Tibial nerve (tissue), 4 donors: ENCODE data around the gene LARP6. TPM values are rescaled to one million over a fixed set of nuclear protein-coding genes. Genes with fewer than 3 reads are reported as not detected.

Source experiments
- DNase-seq, 2 donors: peaks; one replicate each; pipeline ENCODE4 v3.0.0-alpha.2; 2019; ENCODE audit warnings: low spot score in 2 of 2
- H3K27ac ChIP-seq, 4 donors: fragments of 200-600 bp; sonication (generic) in 3 of 4; one replicate each; pipeline ENCODE4 v1.5.1; 2017 to 2019; ENCODE audit warnings: mild to moderate bottlenecking in 1 of 4
- H3K27me3 ChIP-seq, 2 donors: fragments of 200-600 bp; sonication (generic) in 1 of 2; one replicate each; pipeline versions ENCODE4 v1.5.1 to v1.6.0; 2017 to 2019
- H3K36me3 ChIP-seq, 3 donors: fragments of 200-600 bp; sonication (generic); one replicate each; pipeline ENCODE4 v1.5.1; 2018 to 2019
- H3K4me1 ChIP-seq, 4 donors: fragments of 200-600 bp; sonication (generic) in 3 of 4; one replicate each; pipeline ENCODE4 v1.5.1; 2017 to 2019
- H3K4me3 ChIP-seq, 4 donors: fragments of 200-600 bp; sonication (generic) in 3 of 4; one replicate each; pipeline ENCODE4 v1.5.1; 2017 to 2019; ENCODE audit warnings: mild to moderate bottlenecking in 1 of 4, moderate library complexity in 1 of 4
- H3K9me3 ChIP-seq, 4 donors: fragments of 200-600 bp; sonication (generic) in 3 of 4; one replicate each; pipeline ENCODE4 v1.5.1; 2017 to 2019
- EP300 ChIP-seq, 2 donors: sonication (generic); formaldehyde crosslinking; IDR thresholded peaks; one replicate each; pipeline ENCODE4 v1.6.1; 2017; ENCODE audit warnings: antibody characterized with exemption in 2 of 2, mild to moderate bottlenecking in 1 of 2
- POLR2A ChIP-seq, 2 donors: fragments of 450-650 bp; IDR thresholded peaks; one replicate each; pipeline ENCODE4 v1.6.1; 2017; ENCODE audit warnings: antibody characterized with exemption in 2 of 2, mild to moderate bottlenecking in 2 of 2, moderate library complexity in 2 of 2
- WGBS, 2 donors: methylation state at CpG; one replicate each; pipeline ENCODE4 v1.1.5; 2018; 5-methylcytosine and 5-hydroxymethylcytosine counted together
- total RNA-seq, 4 donors: library from RNA; depleted of rRNA; stranded (reverse); fragments of >200 nt; gene quantifications; one replicate each; pipeline ENCODE4 v1.1.0, GENCODE V29; 2016
- TF ChIP-seq, protein P1 (sequence below), 5 experiments: fragments of 200-600 bp in 3 of 5; fragments of 450-650 bp in 2 of 5; sonication (generic) in 3 of 5; IDR thresholded peaks; one replicate each; pipeline ENCODE4 v1.5.1; 2016 to 2019; ENCODE audit warnings: antibody characterized with exemption in 5 of 5, mild to moderate bottlenecking in 3 of 5, moderate library complexity in 2 of 5

LARP6 gene
- total RNA-seq, 4 donors from 2014 or later = 29.9 to 86.3 (median 54.8) TPM

DNA sequence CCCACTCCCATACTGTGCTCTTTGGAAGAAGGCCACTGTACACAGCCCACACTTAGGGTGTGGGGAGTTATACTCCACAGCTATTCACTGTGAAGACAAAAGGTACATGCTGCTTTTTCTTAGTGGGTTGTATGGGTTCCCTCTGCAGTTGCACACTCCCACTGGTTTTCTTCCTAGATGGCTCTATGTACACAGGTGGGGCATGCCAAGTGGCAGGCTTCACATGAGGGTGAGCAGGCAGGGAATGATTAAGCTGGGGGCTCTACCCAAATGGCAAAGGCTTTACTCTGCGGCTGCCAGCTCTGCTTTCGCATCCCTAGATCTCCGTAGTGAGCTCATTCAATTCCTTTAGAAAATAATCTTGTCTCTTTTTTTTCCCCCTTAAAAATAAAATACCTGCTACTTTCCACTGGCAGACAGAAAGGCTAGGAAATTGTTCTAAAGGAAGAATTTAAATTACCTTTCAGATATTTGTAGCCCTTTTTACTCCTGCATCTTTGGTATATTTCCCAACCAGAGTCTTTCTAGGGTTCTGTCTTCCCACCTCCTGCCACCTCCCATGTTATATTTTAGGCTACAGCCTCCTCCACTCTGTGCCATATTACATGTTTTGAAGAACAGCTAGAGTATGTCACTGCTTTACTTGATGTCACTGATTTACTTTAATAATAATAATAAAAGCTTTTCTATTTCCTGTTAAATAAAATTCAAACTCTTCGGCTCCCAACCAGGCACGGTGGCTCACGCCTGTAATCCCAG, 8.2 kb downstream of the LARP6 start:
- Histone ChIP-seq H3K4me1 (peaks cover 0 to 10% (median 0%) of the 10 kb centered on the region in 4 donors), H3K4me3 (no peak overlapping the region), H3K27me3 (no peaks in the 10 kb centered on the region), H3K36me3 (peaks cover 0 to 9% (median 0%) of the 10 kb centered on the region in 3 donors), H3K9me3 (no peaks in the 10 kb centered on the region), H3K27ac (no peak overlapping the region)
- no peak for DNase-seq
- TF ChIP-seq, protein P1, sequence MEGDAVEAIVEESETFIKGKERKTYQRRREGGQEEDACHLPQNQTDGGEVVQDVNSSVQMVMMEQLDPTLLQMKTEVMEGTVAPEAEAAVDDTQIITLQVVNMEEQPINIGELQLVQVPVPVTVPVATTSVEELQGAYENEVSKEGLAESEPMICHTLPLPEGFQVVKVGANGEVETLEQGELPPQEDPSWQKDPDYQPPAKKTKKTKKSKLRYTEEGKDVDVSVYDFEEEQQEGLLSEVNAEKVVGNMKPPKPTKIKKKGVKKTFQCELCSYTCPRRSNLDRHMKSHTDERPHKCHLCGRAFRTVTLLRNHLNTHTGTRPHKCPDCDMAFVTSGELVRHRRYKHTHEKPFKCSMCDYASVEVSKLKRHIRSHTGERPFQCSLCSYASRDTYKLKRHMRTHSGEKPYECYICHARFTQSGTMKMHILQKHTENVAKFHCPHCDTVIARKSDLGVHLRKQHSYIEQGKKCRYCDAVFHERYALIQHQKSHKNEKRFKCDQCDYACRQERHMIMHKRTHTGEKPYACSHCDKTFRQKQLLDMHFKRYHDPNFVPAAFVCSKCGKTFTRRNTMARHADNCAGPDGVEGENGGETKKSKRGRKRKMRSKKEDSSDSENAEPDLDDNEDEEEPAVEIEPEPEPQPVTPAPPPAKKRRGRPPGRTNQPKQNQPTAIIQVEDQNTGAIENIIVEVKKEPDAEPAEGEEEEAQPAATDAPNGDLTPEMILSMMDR (IDR thresholded peaks at IDR 0.05) = no peak
- TF ChIP-seq POLR2A (IDR thresholded peaks at IDR 0.05) = no peak
- TF ChIP-seq EP300 (IDR thresholded peaks at IDR 0.05) = no peak
- 90 to 97% methylated on average over 6 of the region's 6 CpGs for WGBS, 2 donors

DNA sequence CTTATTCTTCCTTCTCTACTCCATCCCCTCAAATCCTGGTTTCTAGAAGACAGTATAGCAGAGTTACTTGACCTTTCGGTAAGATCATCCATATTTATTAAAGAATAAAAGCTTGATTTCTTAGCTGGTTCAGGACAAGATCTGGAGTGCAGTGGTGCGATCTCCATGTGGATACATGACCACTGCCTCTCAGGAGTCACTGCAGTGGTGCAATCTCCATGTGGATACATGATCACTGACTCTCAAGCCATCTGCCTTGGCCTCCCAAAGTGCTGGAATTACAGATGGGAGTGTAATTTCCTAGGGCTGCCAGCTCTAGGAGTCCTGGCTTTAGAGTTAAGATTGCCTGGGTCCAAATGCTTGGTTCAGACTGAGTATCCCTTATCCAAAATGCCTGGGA, 16.5 kb downstream of the LARP6 start:
- Histone ChIP-seq H3K27me3 (no peaks in the 10 kb centered on the region), H3K9me3 (no peaks in the 10 kb centered on the region), H3K27ac (peak overlapping the region in 1 of 4 donors; percentile 73), H3K36me3 (peaks cover 0 to 35% (median 0%) of the 10 kb centered on the region in 3 donors), H3K4me1 (peaks cover 0 to 37% (median 6%) of the 10 kb centered on the region in 4 donors), H3K4me3 (no peak overlapping the region)
- TF ChIP-seq EP300 (IDR thresholded peaks at IDR 0.05) (no peak), POLR2A (IDR thresholded peaks at IDR 0.05) (no peak)
- TF ChIP-seq, protein P1 (IDR thresholded peaks at IDR 0.05) = no peak
- DNase-seq = no peak
- WGBS, 2 donors = 100% methylated on average over 2 of the region's 2 CpGs

DNA sequence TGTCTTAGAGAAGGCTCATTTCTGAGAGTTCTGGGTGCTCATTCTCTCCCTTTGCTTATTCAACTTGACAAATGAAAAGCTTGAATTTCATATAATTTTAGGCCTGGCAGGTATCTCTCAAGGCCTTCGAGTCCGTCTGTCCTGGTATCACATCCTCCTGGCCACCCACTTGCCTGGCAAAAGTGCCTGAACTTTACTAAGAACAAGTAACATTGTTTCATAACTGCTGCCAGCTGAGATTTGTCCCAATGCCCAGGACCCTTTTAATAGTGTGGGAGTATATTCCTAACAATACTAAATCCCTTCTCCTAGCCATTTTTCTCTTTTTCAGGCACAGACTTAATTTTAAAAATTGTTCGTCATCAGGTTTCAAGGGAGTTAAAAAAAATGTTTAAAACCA, 18.1 kb downstream of the LARP6 start:
- Histone ChIP-seq H3K9me3 (no peaks in the 10 kb centered on the region), H3K4me1 (peaks cover 0 to 42% (median 6%) of the 10 kb centered on the region in 4 donors), H3K36me3 (peaks cover 0 to 49% (median 0%) of the 10 kb centered on the region in 3 donors), H3K4me3 (no peak overlapping the region), H3K27me3 (no peaks in the 10 kb centered on the region), H3K27ac (peak overlapping the region; percentile 38 to 73 (median 48))
- DNase-seq = no peak
- WGBS, 2 donors = 55 to 64% methylated on average over 3 of the region's 3 CpGs
- TF ChIP-seq EP300 (IDR thresholded peaks at IDR 0.05) (no peak), POLR2A (IDR thresholded peaks at IDR 0.05) (no peak)
- TF ChIP-seq, protein P1 (IDR thresholded peaks at IDR 0.05) = no peak

DNA sequence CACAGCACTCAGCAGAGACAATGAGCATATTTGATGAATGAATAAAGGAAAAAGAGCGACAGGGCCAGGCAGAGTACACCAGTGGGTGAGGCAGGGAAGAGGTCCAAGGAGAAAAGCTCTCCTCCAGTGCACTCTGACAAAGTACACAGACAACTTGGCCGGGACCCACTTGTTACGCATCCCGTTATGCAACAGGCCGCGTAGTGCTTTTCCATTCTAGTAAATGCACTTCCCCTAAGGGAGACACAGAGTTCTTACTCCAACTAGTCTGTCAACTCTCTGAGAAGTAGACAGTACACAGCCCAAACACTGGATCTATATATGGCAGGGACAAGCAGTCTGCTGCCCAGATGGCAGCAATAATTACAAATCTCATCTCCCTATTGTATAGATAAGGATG, 18.5 kb downstream of the LARP6 start:
- TF ChIP-seq EP300 (IDR thresholded peaks at IDR 0.05) (peak in 1 of 2 donors; percentile 79), POLR2A (IDR thresholded peaks at IDR 0.05) (peak in 1 of 2 donors; percentile 24)
- TF ChIP-seq, protein P1 (IDR thresholded peaks at IDR 0.05) = no peak
- H3K4me1 ChIP-seq = peaks cover 0 to 46% (median 6%) of the 10 kb centered on the region in 4 donors
- peaks cover 0 to 54% (median 0%) of the 10 kb centered on the region in 3 donors for H3K36me3 ChIP-seq
- no peaks in the 10 kb centered on the region for H3K9me3 ChIP-seq
- 80 to 85% methylated on average over 6 of the region's 6 CpGs for WGBS, 2 donors
- H3K27me3 ChIP-seq = no peaks in the 10 kb centered on the region
- peak; percentile 83 to 92 for DNase-seq
- peak overlapping the region; percentile 38 to 73 (median 48) for H3K27ac ChIP-seq
- no peak overlapping the region for H3K4me3 ChIP-seq

DNA sequence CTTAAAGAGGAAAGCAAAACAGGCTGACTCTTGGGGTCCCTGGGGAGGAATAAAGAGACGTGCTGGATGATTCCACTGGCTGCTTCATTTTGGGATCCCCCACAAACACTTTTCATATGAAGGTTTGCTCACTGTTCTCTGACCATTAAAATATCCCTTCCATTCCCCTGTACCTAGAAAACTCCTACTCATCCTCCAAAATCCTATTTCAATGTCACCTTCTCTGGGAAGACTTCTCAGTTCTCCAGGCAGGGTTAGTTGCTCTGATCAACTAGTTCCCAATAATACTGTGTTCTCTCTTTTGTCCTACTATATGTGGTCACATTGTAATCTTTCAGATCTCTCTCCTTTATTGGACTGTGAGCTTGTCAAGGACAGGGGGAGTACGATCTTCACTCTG, 19.0 kb downstream of the LARP6 start:
- Histone ChIP-seq H3K9me3 (no peaks in the 10 kb centered on the region), H3K4me3 (no peak overlapping the region), H3K27ac (peak overlapping the region in 3 of 4 donors; percentile 5 to 73 (median 56)), H3K36me3 (peaks cover 0 to 58% (median 0%) of the 10 kb centered on the region in 3 donors), H3K27me3 (no peaks in the 10 kb centered on the region), H3K4me1 (peaks cover 0 to 48% (median 6%) of the 10 kb centered on the region in 4 donors)
- TF ChIP-seq EP300 (IDR thresholded peaks at IDR 0.05) (no peak), POLR2A (IDR thresholded peaks at IDR 0.05) (no peak)
- TF ChIP-seq, protein P1 (IDR thresholded peaks at IDR 0.05) = no peak
- DNase-seq = no peak
- WGBS, 2 donors = 78 to 85% methylated on average over 2 of the region's 2 CpGs
